Keratinocyte (primary cell): ENCODE data around the gene PNCK. TPM values are rescaled to one million over a fixed set of nuclear protein-coding genes. Genes with fewer than 3 reads are reported as not detected.

Experiments used
- DNase-seq: peaks from one replicate; pipeline ENCODE4 v3.0.0-alpha.2; 2011; ENCODE audit warnings: low read depth, missing footprints, low spot score
- FAIRE-seq: peaks from 2 replicates; lab custom pipeline; 2011; peaks lifted over from hg19 to GRCh38; lab: Jason Lieb, UNC
- H2AFZ ChIP-seq: 2 replicates; pipeline ENCODE4 v1.6.0; 2012; ENCODE audit warnings: low read length, control low read depth, inconsistent platforms; ENCODE audit not compliant: control insufficient read depth
- H3K27ac ChIP-seq: 2 replicates; pipeline ENCODE4 v1.5.1; 2011; ENCODE audit warnings: low read length; ENCODE audit not compliant: control insufficient read depth, insufficient read depth
- H3K27me3 ChIP-seq: 3 replicates; pipeline ENCODE4 v1.6.0; 2011; ENCODE audit warnings: low read length; ENCODE audit not compliant: control insufficient read depth, insufficient read depth; ENCODE audit errors: extremely low read depth
- H3K36me3 ChIP-seq, 2 experiments: 2 replicates in 1 of 2; 3 replicates in 1 of 2; pipeline ENCODE4 v1.5.1; 2011; ENCODE audit warnings: low read length in 2 of 2, mild to moderate bottlenecking in 1 of 2; ENCODE audit not compliant: control insufficient read depth in 2 of 2, insufficient read depth in 2 of 2; ENCODE audit errors: extremely low read depth in 1 of 2
- H3K4me1 ChIP-seq: 3 replicates; pipeline ENCODE4 v1.5.1; 2011; ENCODE audit warnings: low read length; ENCODE audit not compliant: control insufficient read depth, insufficient read depth; ENCODE audit errors: extremely low read depth
- H3K4me2 ChIP-seq: 3 replicates; pipeline ENCODE4 v1.6.0; 2011; ENCODE audit warnings: low read depth, low read length; ENCODE audit not compliant: control insufficient read depth, insufficient read depth; ENCODE audit errors: extremely low read depth
- H3K4me3 ChIP-seq, 3 experiments: fragments of 200-600 bp in 1 of 3; sonication (generic) in 1 of 3; 2 replicates in 2 of 3; 3 replicates in 1 of 3; pipeline ENCODE4 v1.5.1; 2011 to 2016; ENCODE audit warnings: low read length in 3 of 3, mild to moderate bottlenecking in 3 of 3, control low read depth in 2 of 3, inconsistent platforms in 1 of 3, low read depth in 1 of 3, mixed read lengths in 1 of 3, mixed run types in 1 of 3, moderate library complexity in 1 of 3; ENCODE audit not compliant: control insufficient read depth in 2 of 3, insufficient read depth in 2 of 3; ENCODE audit errors: extremely low read depth in 1 of 3
- H3K79me2 ChIP-seq: 2 replicates; pipeline ENCODE4 v1.6.0; 2012; ENCODE audit warnings: low read length; ENCODE audit not compliant: control insufficient read depth, insufficient read depth
- H3K9ac ChIP-seq: 3 replicates; pipeline ENCODE4 v1.6.0; 2011; ENCODE audit warnings: low read length; ENCODE audit not compliant: control insufficient read depth, insufficient read depth; ENCODE audit errors: extremely low read depth
- H3K9me1 ChIP-seq: 3 replicates; pipeline ENCODE4 v1.6.0; 2011; ENCODE audit warnings: low read length; ENCODE audit not compliant: control insufficient read depth, insufficient read depth; ENCODE audit errors: extremely low read depth
- H3K9me3 ChIP-seq: 2 replicates; pipeline ENCODE4 v1.5.1; 2012; ENCODE audit warnings: low read depth, low read length; ENCODE audit not compliant: control insufficient read depth
- H4K20me1 ChIP-seq: 3 replicates; pipeline ENCODE4 v1.6.0; 2011; ENCODE audit warnings: low read length; ENCODE audit not compliant: control insufficient read depth, insufficient read depth; ENCODE audit errors: extremely low read depth
- EZH2 ChIP-seq: IDR thresholded peaks from one replicate; pipeline ENCODE4 v1.6.1; 2012; ENCODE audit warnings: inconsistent platforms, mild to moderate bottlenecking, low read length, moderate library complexity
- dilution Hi-C: fragments of 300-500 bp; cut with MboI; formaldehyde crosslinking; loops from one replicate; pipeline ENCODE4 v1.7.0; 2020; ENCODE audit warnings: low sequenced_read_pairs; ENCODE audit not compliant: extremely low pct_ligation_motif_present
- polyA plus RNA-seq, 5 experiments: library from polyadenylated mRNA; depleted of rRNA in 3 of 5; stranded (reverse) in 3 of 5; stranded (forward) in 1 of 5; unstranded in 1 of 5; fragments of >200 nt; gene quantifications; 1 replicate in 1 of 5; 2 replicates in 3 of 5; 3 replicates in 1 of 5; pipeline versions ENCODE4 v1.2.1 to v1.2.3, GENCODE V29; 2011 to 2012; ENCODE audit warnings: missing spikeins in 2 of 5, low read depth in 1 of 5, low replicate concordance in 1 of 5
- TF ChIP-seq, protein P1 (sequence below), 3 experiments: IDR thresholded peaks in 1 of 3; conservative IDR thresholded peaks in 1 of 3; optimal IDR thresholded peaks in 1 of 3; 2 replicates in 2 of 3; 3 replicates in 1 of 3; pipeline versions ENCODE3 to v1.5.1; 2011; ENCODE audit warnings: low read length in 3 of 3, mild to moderate bottlenecking in 3 of 3, moderate library complexity in 2 of 3, control low read depth in 1 of 3, inconsistent platforms in 1 of 3; ENCODE audit not compliant: insufficient read depth in 2 of 3; ENCODE audit errors: extremely low read depth in 1 of 3

PNCK gene
- polyA plus RNA-seq, 1 donor (not counting 4 experiments of a cell fraction or from before 2014, with no cell fraction given) = 0.24 TPM

DNA sequence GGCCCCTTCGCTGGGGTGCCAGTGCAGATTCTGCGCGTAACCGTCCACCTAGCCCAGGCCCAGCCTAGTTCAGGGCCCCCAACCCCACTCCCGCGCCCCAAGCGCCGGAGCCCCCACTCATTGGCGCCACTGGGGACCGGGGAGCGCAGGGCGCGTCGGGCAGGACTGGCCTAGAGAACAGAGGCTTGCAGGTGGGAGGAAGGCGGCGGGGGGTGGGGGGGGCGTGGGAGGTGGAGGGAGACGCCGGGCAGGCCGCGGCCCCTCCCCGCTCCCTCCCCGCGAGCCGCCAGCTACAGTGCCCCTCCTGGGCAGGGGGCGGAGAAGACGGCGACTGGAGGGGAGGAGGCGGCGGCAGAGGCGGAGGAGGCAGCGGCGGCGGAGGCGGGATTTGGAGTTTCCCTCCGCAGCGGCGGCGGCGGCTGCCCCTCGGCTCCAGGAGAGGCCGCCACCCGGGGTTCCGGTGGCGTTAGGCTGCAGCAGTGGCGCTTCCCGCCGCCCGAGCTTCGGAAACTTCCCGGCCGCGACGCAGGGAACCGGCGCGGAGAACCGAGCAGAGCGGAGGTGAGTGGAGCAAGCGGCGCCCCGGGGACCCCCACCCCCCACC lies 31.5 kb downstream of the PNCK start:
- FAIRE-seq (no peak), DNase-seq (no peak)
- H2AFZ ChIP-seq = no peak overlapping the region
- no peaks in the 10 kb centered on the region for H3K36me3 ChIP-seq
- H3K79me2 ChIP-seq = no peaks in the 10 kb centered on the region
- H3K4me1 ChIP-seq = peaks cover 10% of the 10 kb centered on the region
- dilution Hi-C loops = no loop called here
- no peaks in the 10 kb centered on the region for H3K9me1 ChIP-seq
- H4K20me1 ChIP-seq = no peaks in the 10 kb centered on the region
- H3K4me2 ChIP-seq = no peak overlapping the region
- H3K27ac ChIP-seq = no peak overlapping the region
- TF ChIP-seq EZH2 = no peak
- TF ChIP-seq, protein P1, sequence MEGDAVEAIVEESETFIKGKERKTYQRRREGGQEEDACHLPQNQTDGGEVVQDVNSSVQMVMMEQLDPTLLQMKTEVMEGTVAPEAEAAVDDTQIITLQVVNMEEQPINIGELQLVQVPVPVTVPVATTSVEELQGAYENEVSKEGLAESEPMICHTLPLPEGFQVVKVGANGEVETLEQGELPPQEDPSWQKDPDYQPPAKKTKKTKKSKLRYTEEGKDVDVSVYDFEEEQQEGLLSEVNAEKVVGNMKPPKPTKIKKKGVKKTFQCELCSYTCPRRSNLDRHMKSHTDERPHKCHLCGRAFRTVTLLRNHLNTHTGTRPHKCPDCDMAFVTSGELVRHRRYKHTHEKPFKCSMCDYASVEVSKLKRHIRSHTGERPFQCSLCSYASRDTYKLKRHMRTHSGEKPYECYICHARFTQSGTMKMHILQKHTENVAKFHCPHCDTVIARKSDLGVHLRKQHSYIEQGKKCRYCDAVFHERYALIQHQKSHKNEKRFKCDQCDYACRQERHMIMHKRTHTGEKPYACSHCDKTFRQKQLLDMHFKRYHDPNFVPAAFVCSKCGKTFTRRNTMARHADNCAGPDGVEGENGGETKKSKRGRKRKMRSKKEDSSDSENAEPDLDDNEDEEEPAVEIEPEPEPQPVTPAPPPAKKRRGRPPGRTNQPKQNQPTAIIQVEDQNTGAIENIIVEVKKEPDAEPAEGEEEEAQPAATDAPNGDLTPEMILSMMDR (optimal IDR thresholded peaks at IDR 0.05 in 1 of 3, IDR thresholded peaks at IDR 0.05 in 1 of 3, conservative IDR thresholded peaks at IDR 0.05 in 1 of 3; ENCODE audit: extremely low read depth in 1 of 3, insufficient read depth in 2 of 3, low read length in 3 of 3) = no peak
- H3K4me3 ChIP-seq = no peak overlapping the region
- peaks cover 67% of the 10 kb centered on the region for H3K27me3 ChIP-seq
- peaks cover 1% of the 10 kb centered on the region for H3K9me3 ChIP-seq
- H3K9ac ChIP-seq = no peak overlapping the region

DNA sequence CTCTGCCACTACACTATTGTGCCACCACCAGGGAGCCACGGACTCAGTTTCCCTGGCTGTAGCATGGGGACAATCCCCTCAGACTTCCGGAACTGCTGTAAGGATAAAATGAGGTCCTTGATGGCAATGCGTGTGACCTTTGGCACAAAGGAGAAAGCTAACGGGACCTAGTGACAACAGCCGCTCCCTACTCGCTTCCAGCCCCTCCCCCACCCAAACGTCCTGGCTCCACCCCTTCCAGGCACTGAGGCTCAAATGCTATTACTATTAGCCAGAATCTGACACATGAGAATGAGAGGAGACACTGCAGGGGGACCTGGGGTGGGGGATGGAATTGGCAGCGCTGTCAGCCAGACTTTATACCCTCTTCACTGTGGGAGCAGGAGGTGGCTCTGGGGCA lies 32.0 kb downstream of the PNCK start:
- dilution Hi-C loops = no loop called here
- Histone ChIP-seq H3K4me1 (peaks cover 9% of the 10 kb centered on the region), H3K36me3 (no peaks in the 10 kb centered on the region), H3K4me2 (no peak overlapping the region), H3K9me3 (peaks cover 1% of the 10 kb centered on the region), H3K27ac (no peak overlapping the region), H3K4me3 (no peak overlapping the region), H3K9ac (no peak overlapping the region), H3K27me3 (peaks cover 67% of the 10 kb centered on the region), H2AFZ (no peak overlapping the region), H3K79me2 (no peaks in the 10 kb centered on the region), H4K20me1 (no peaks in the 10 kb centered on the region), H3K9me1 (no peaks in the 10 kb centered on the region)
- no peak for DNase-seq
- FAIRE-seq = no peak
- TF ChIP-seq EZH2 = peak; percentile 23
- TF ChIP-seq, protein P1 (optimal IDR thresholded peaks at IDR 0.05 in 1 of 3, IDR thresholded peaks at IDR 0.05 in 1 of 3, conservative IDR thresholded peaks at IDR 0.05 in 1 of 3; ENCODE audit: extremely low read depth in 1 of 3, insufficient read depth in 2 of 3, low read length in 3 of 3) = no peak
